K562 (cell line): ENCODE measurements around the gene COL23A1. TPM values are rescaled to one million over a fixed set of nuclear protein-coding genes. Genes with fewer than 3 reads are reported as not detected.

Experiments used
- ATAC-seq: fragments of 200-7000 bp; cut with Tn5 transposase; 3 replicates; pipeline ENCODE4 v1.9.1; 2020; ENCODE audit warnings: moderate library complexity
- BruUV-seq: library from RNA; stranded (reverse); fragments of 400-500 nt; replicated peaks from 2 replicates; lab custom pipeline; 2021; lab: Mats Ljungman, UMichigan
- CTCF ChIA-PET: fragments of 300-600 bp; formaldehyde crosslinking; extraction: SDS; loops from one replicate; lab custom pipeline; 2021; ENCODE audit warnings: low intra/inter-chr PET ratio; lab: Yijun Ruan, JAX
- POLR2A ChIA-PET: fragments of 300-600, 350-650 bp; sonication (Branson Sonifier 250); formaldehyde crosslinking; extraction: SDS; loops from one replicate; lab custom pipeline; 2021; ENCODE audit warnings: antibody characterized with exemption, inconsistent platforms; lab: Yijun Ruan, JAX
- DNase-seq, 4 experiments: peaks; one replicate each; pipeline versions ENCODE4 v3.0.0 to v3.0.0-alpha.2; 2011 to 2018; ENCODE audit warnings: low spot score in 3 of 4, mixed read lengths in 3 of 4; ENCODE audit errors: extremely low read depth in 1 of 4
- FAIRE-seq: peaks from 2 replicates; lab custom pipeline; 2011; peaks lifted over from hg19 to GRCh38; lab: Jason Lieb, UNC
- H2AFZ ChIP-seq: 2 replicates; pipeline ENCODE4 v1.6.0; 2011; ENCODE audit warnings: low read depth, low read length, control low read depth, inconsistent platforms
- H3K27ac ChIP-seq: fragments of 200-600 bp; 3 replicates; pipeline ENCODE4 v1.8.0; 2011; ENCODE audit warnings: low read depth, mild to moderate bottlenecking, control low read depth, inconsistent platforms, low read length, moderate library complexity, mixed read lengths; ENCODE audit errors: extremely low read depth
- H3K27me3 ChIP-seq, 2 experiments: fragments of 300-600 bp in 1 of 2; 2 replicates in 1 of 2; 3 replicates in 1 of 2; pipeline versions ENCODE4 v1.6.0 to v1.8.0; 2011; ENCODE audit warnings: inconsistent platforms in 2 of 2, low read length in 2 of 2, mild to moderate bottlenecking in 1 of 2, mixed read lengths in 1 of 2, moderate library complexity in 1 of 2; ENCODE audit not compliant: control insufficient read depth in 2 of 2, insufficient read depth in 2 of 2
- H3K36me3 ChIP-seq: fragments of 300-600 bp; 3 replicates; pipeline ENCODE4 v1.8.0; 2011; ENCODE audit warnings: mild to moderate bottlenecking, low read length, inconsistent platforms; ENCODE audit not compliant: control insufficient read depth, insufficient read depth
- H3K4me1 ChIP-seq, 2 experiments: fragments of 200-600 bp in 1 of 2; replicated peaks in 1 of 2; 2 replicates in 1 of 2; 3 replicates in 1 of 2; pipeline versions ENCODE4 v1.5.1 to v1.8.0; 2011; ENCODE audit warnings: inconsistent platforms in 2 of 2, low read length in 2 of 2, mild to moderate bottlenecking in 1 of 2, mixed read lengths in 1 of 2, moderate library complexity in 1 of 2; ENCODE audit not compliant: control insufficient read depth in 2 of 2, insufficient read depth in 2 of 2
- H3K4me2 ChIP-seq: 2 replicates; pipeline ENCODE4 v1.6.1; 2011; ENCODE audit warnings: low read length, control low read depth, inconsistent platforms, mixed read lengths; ENCODE audit not compliant: insufficient read depth
- H3K4me3 ChIP-seq: fragments of 200-600 bp; sonication (generic), shearing (Covaris generic); 2 replicates; pipeline ENCODE4 v1.5.1; 2016; ENCODE audit warnings: control low read depth, inconsistent platforms
- H3K79me2 ChIP-seq: fragments of 200-600 bp; 3 replicates; pipeline ENCODE4 v1.8.0; 2011; ENCODE audit warnings: low read length, inconsistent platforms; ENCODE audit not compliant: control insufficient read depth, insufficient read depth
- H3K9ac ChIP-seq, 2 experiments: 2 replicates each; pipeline versions ENCODE4 v1.6.0 to v1.6.1; 2011; ENCODE audit warnings: low read depth in 2 of 2, low read length in 2 of 2, control low read depth in 1 of 2, inconsistent platforms in 1 of 2, mild to moderate bottlenecking in 1 of 2, mixed read lengths in 1 of 2; ENCODE audit not compliant: insufficient read depth in 1 of 2
- H3K9me1 ChIP-seq: one replicate; pipeline ENCODE4 v1.6.0; 2011; ENCODE audit warnings: inconsistent platforms, mild to moderate bottlenecking, low read length, moderate library complexity; ENCODE audit not compliant: control insufficient read depth, insufficient read depth
- H3K9me3 ChIP-seq: replicated peaks from 2 replicates; pipeline ENCODE4 v1.5.1; 2011; ENCODE audit warnings: low read depth, low read length, inconsistent platforms; ENCODE audit not compliant: control insufficient read depth, insufficient read depth
- H4K20me1 ChIP-seq: replicated peaks from 2 replicates; pipeline ENCODE4 v1.6.1; 2011; ENCODE audit warnings: low read length, inconsistent platforms, mixed read lengths; ENCODE audit not compliant: control insufficient read depth, insufficient read depth
- KAT7 ChIP-seq: sonication (generic); formaldehyde crosslinking; IDR thresholded peaks from 2 replicates; pipeline ENCODE4 v1.8.0; 2022; ENCODE audit warnings: missing genetic modification reagents, mild to moderate bottlenecking, borderline replicate concordance
- ZNF197 ChIP-seq: fragments of 200-800 bp; sonication (Bioruptor generic); IDR thresholded peaks from 2 replicates; pipeline ENCODE4 v1.6.1; 2016; ENCODE audit warnings: low read depth, missing genetic modification characterization, missing compliant biosample characterization
- ZNF584 ChIP-seq: fragments of 200-800 bp; sonication (Bioruptor generic); IDR thresholded peaks from 2 replicates; pipeline ENCODE4 v1.6.1; 2016; ENCODE audit warnings: low read depth, mild to moderate bottlenecking, missing genetic modification characterization, missing compliant biosample characterization
- ZNF780A ChIP-seq: fragments of 250-450 bp; sonication (Bioruptor Pico); IDR thresholded peaks from 2 replicates; pipeline ENCODE4 v1.5.0; 2021; ENCODE audit warnings: mild to moderate bottlenecking
- WGBS: fragments of 100-300 bp; shearing (Covaris generic); methylation state at CpG from one replicate; pipeline ENCODE4 v1.1.6; 2016; ENCODE audit warnings: low coverage, mixed read lengths; ENCODE audit not compliant: insufficient coverage; ENCODE audit errors: missing lambda C conversion rate; 5-methylcytosine and 5-hydroxymethylcytosine counted together
- in situ Hi-C: fragments of 300-500 bp; cut with MboI; formaldehyde crosslinking; loops from 4 replicates; pipeline ENCODE4 v1.15.0; 2018; ENCODE audit warnings: inconsistent platforms, mixed read lengths
- intact Hi-C: fragments of 100-400 bp; cut with micrococcal nuclease; formaldehyde crosslinking; loops from 2 replicates; pipeline ENCODE4 v1.14.2; 2022
- polyA plus RNA-seq, 8 experiments: library from polyadenylated mRNA; depleted of rRNA in 4 of 8; stranded (reverse) in 5 of 8; unstranded in 3 of 8; fragments of >200 nt; fragmentation: Nextera tagmentation in 2 of 8; fragmentation: Illumina TruSeq in 1 of 8; extraction: Ambion mirVana in 2 of 8; extraction: Trizol in 1 of 8; gene quantifications; 2 replicates each; pipeline versions ENCODE4 v1.2.1 to v1.2.3, GENCODE V29; 2011 to 2014; ENCODE audit warnings: inconsistent platforms in 1 of 8, missing spikeins in 1 of 8
- total RNA-seq, 7 experiments: library from RNA; depleted of rRNA in 6 of 7; stranded (reverse); fragments of >200 nt in 6 of 7; fragmentation: Illumina TruSeq in 2 of 7; extraction: Trizol in 2 of 7; gene quantifications; 2 replicates each; pipeline versions ENCODE4 v1.2.1 to v1.2.3, GENCODE V29; 2011 to 2021; ENCODE audit warnings: low replicate concordance in 1 of 7
- TF ChIP-seq, protein P1 (sequence below): fragments of 250-450 bp; sonication (Bioruptor Pico); IDR thresholded peaks from 2 replicates; pipeline ENCODE4 v1.5.0; 2021
- TF ChIP-seq, protein P2 (sequence below): fragments of 250-450 bp; sonication (Bioruptor Pico); IDR thresholded peaks from 2 replicates; pipeline ENCODE4 v1.5.0; 2021; ENCODE audit warnings: mild to moderate bottlenecking, borderline replicate concordance

The COL23A1 gene
- total and polyA plus RNA-seq, 9 of the 15 experiments (the other 6 are each of a cell fraction or from before 2014, with no cell fraction given) = 0.09 TPM; not detected in 8

DNA sequence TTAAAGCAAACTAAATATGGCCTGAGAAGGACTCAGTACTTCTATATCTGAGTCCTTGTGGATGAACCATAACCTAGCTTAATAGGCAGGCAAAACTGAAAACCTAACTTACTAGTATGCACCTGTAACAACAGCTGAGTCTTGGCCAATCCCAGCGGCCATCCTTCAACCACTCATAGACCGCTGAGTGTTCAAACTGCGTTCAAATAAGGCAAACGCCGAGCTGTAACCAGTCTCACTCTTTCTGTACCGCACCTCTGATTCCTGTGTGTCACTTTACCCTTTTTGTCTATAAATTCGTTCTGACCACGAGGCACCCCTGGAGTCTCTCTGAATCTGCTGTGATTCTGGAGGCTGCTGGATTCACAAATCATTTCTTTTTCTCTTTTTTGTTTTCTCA is 170.5 kb downstream of the COL23A1 start:
- ATAC-seq = no peak; the same call in 2 of the 3 replicates
- no peaks in the 10 kb centered on the region for H3K9me1 ChIP-seq
- no peak for FAIRE-seq
- H3K27ac ChIP-seq = no peak overlapping the region
- no peaks in the 10 kb centered on the region for H3K36me3 ChIP-seq
- no peak overlapping the region for H3K4me3 ChIP-seq
- ChIA-PET CTCF (no interaction called here), POLR2A (no interaction called here)
- peaks cover 12% of the 10 kb centered on the region; the same call in 1 of the 2 replicates for H4K20me1 ChIP-seq
- DNase-seq = no peak
- in situ Hi-C loops = no loop called here
- no peak overlapping the region for H3K9ac ChIP-seq
- no peaks in the 10 kb centered on the region for H3K79me2 ChIP-seq
- peaks cover 11 to 13% of the 10 kb centered on the region in 2 experiments for H3K4me1 ChIP-seq
- 13% methylated on average over 8 of the region's 8 CpGs for WGBS
- intact Hi-C loops = no loop called here
- peaks cover 7 to 41% of the 10 kb centered on the region in 2 experiments; a peak in 3 of 5 replicates for H3K27me3 ChIP-seq
- TF ChIP-seq ZNF584 (CRISPR knock-in tag) = no peak
- TF ChIP-seq, protein P1, sequence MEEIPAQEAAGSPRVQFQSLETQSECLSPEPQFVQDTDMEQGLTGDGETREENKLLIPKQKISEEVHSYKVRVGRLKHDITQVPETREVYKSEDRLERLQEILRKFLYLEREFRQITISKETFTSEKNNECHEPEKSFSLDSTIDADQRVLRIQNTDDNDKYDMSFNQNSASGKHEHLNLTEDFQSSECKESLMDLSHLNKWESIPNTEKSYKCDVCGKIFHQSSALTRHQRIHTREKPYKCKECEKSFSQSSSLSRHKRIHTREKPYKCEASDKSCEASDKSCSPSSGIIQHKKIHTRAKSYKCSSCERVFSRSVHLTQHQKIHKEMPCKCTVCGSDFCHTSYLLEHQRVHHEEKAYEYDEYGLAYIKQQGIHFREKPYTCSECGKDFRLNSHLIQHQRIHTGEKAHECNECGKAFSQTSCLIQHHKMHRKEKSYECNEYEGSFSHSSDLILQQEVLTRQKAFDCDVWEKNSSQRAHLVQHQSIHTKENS (CRISPR knock-in tag) = no peak
- no peak for TF ChIP-seq ZNF780A (CRISPR knock-in tag)
- no peak for TF ChIP-seq ZNF197 (CRISPR knock-in tag)
- TF ChIP-seq KAT7 = no peak
- TF ChIP-seq, protein P2, sequence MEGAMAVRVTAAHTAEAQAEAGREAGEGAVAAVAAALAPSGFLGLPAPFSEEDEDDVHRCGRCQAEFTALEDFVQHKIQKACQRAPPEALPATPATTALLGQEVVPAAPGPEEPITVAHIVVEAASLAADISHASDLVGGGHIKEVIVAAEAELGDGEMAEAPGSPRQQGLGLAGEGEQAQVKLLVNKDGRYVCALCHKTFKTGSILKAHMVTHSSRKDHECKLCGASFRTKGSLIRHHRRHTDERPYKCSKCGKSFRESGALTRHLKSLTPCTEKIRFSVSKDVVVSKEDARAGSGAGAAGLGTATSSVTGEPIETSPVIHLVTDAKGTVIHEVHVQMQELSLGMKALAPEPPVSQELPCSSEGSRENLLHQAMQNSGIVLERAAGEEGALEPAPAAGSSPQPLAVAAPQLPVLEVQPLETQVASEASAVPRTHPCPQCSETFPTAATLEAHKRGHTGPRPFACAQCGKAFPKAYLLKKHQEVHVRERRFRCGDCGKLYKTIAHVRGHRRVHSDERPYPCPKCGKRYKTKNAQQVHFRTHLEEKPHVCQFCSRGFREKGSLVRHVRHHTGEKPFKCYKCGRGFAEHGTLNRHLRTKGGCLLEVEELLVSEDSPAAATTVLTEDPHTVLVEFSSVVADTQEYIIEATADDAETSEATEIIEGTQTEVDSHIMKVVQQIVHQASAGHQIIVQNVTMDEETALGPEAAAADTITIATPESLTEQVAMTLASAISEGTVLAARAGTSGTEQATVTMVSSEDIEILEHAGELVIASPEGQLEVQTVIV (CRISPR knock-in tag) = no peak
- no peak overlapping the region for H2AFZ ChIP-seq
- H3K9me3 ChIP-seq = no peaks in the 10 kb centered on the region
- H3K4me2 ChIP-seq = no peak overlapping the region
- no TSS peak for BruUV-seq
